WTC11 (cell line): ENCODE results near the gene PSTK.

Experiments used
- MYBL2 ChIP-seq: sonication (generic); formaldehyde crosslinking; IDR thresholded peaks from 2 replicates; pipeline ENCODE4 v1.8.1; 2023; ENCODE audit warnings: mild to moderate bottlenecking, moderate library complexity, missing genetic modification reagents
- NFE2L1 ChIP-seq: sonication (generic); formaldehyde crosslinking; IDR thresholded peaks from 2 replicates; pipeline ENCODE4 v1.8.1; 2023; ENCODE audit warnings: missing genetic modification reagents
- NR2C2 ChIP-seq: sonication (generic); formaldehyde crosslinking; IDR thresholded peaks from 2 replicates; pipeline ENCODE4 v1.8.0; 2022; ENCODE audit warnings: mild to moderate bottlenecking, missing genetic modification reagents
- TF ChIP-seq, protein P1 (sequence below): fragments of 200-600 bp; IDR thresholded peaks from 2 replicates; pipeline ENCODE4 v1.8.0; 2022; ENCODE audit warnings: antibody characterized with exemption

DNA sequence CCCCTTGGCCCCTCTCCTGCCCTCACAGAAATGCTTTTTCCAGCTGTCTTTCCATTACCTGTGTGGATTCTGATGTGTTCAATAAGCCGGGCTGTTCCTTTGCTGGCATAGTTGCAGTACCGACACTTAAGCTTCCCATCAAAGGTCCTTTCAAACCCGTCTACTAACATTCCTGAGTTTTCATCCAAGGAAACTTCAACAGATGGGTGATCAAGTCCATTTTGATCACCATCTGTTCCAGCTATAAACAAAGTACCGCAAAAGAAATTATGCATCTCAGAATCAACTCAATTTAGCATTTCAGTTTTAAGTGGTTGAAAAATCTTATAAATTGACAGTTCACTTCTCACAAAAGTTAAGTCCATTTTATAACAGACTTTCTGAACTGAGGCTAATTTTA, 15.7 kb downstream of the PSTK start:
- TF ChIP-seq NR2C2 (CRISPR knock-in tag) (no peak), MYBL2 (CRISPR knock-in tag) (no peak), NFE2L1 (CRISPR knock-in tag) (no peak)
- TF ChIP-seq, protein P1, sequence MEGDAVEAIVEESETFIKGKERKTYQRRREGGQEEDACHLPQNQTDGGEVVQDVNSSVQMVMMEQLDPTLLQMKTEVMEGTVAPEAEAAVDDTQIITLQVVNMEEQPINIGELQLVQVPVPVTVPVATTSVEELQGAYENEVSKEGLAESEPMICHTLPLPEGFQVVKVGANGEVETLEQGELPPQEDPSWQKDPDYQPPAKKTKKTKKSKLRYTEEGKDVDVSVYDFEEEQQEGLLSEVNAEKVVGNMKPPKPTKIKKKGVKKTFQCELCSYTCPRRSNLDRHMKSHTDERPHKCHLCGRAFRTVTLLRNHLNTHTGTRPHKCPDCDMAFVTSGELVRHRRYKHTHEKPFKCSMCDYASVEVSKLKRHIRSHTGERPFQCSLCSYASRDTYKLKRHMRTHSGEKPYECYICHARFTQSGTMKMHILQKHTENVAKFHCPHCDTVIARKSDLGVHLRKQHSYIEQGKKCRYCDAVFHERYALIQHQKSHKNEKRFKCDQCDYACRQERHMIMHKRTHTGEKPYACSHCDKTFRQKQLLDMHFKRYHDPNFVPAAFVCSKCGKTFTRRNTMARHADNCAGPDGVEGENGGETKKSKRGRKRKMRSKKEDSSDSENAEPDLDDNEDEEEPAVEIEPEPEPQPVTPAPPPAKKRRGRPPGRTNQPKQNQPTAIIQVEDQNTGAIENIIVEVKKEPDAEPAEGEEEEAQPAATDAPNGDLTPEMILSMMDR, result no peak
